Left ventricle myocardium inferior (tissue), 1 donor: Measurements from ENCODE around the gene FRMD4A. TPM values are rescaled to one million over a fixed set of nuclear protein-coding genes. Genes with fewer than 3 reads are reported as not detected.

Experiments used
- DNase-seq: peaks from one replicate; pipeline ENCODE4 v3.0.0-alpha.2; 2020
- H3K27ac ChIP-seq: fragments of 200-600 bp; replicated peaks from 2 replicates; pipeline ENCODE4 v1.8.0; 2021
- H3K27me3 ChIP-seq: fragments of 200-600 bp; 2 replicates; pipeline ENCODE4 v1.8.0; 2021; ENCODE audit warnings: low read depth
- H3K36me3 ChIP-seq: fragments of 200-600 bp; 2 replicates; pipeline ENCODE4 v1.8.0; 2021
- H3K4me1 ChIP-seq: fragments of 200-600 bp; 2 replicates; pipeline ENCODE4 v1.8.0; 2021
- H3K4me3 ChIP-seq: fragments of 200-600 bp; 2 replicates; pipeline ENCODE4 v1.8.0; 2021; ENCODE audit warnings: mild to moderate bottlenecking, moderate library complexity
- H3K9me3 ChIP-seq: fragments of 200-600 bp; replicated peaks from 2 replicates; pipeline ENCODE4 v1.8.0; 2021
- CTCF ChIP-seq: fragments of 200-600 bp; IDR thresholded peaks from 2 replicates; pipeline ENCODE4 v1.8.0; 2021; ENCODE audit warnings: antibody characterized with exemption, mild to moderate bottlenecking, borderline replicate concordance
- intact Hi-C: fragments of 100-400 bp; cut with micrococcal nuclease; formaldehyde crosslinking; loops from one replicate; pipeline ENCODE4 v1.11.0; 2022
- total RNA-seq: library from RNA; stranded (reverse); fragmentation: NEBNext Ultra II Directional; extraction: Animal tissue kit (Norgen Biotek cat#: 25700); gene quantifications from one replicate; pipeline ENCODE4 v1.2.1, GENCODE V29; 2021
- donor health status: DM: no; HTN: yes; CAD: no; lungs with severe emphysema.

FRMD4A gene
- total RNA-seq, 1 donor from 2014 or later: 26.1 TPM

GRCh38 chr10:14306190-14306589 lies 24.5 kb downstream of the FRMD4A start:
- intact Hi-C loops: no loop called here
- Histone ChIP-seq H3K4me3 (no peak overlapping the region), H3K27me3 (peaks cover 40% of the 10 kb centered on the region), H3K9me3 (no peaks in the 10 kb centered on the region), H3K27ac (peak overlapping the region; percentile 56), H3K4me1 (no peaks in the 10 kb centered on the region), H3K36me3 (no peaks in the 10 kb centered on the region)
- TF ChIP-seq CTCF: no peak
- DNase-seq: no peak

DNA sequence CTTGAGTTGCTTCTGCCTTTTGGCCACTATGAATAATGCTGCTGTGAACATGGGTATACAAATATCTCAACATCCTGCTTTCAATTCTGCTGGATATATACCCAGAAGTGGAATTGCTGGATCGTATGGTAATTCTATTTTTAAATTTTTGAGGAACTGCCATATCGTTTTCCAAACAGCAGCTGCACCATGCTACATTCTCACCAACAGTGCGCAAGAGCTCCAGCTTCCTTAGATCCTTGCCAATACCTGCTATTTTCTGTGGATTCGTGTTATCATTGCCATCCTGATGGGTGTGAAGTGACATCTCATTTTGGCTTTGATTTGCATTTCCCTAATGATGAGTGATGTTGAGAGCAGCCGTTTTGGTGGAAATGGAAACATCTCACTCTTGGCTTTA lies 26.7 kb downstream of the FRMD4A start:
- no peak for TF ChIP-seq CTCF
- Histone ChIP-seq H3K27me3 (peaks cover 55% of the 10 kb centered on the region), H3K4me3 (no peak overlapping the region), H3K27ac (no peak overlapping the region), H3K9me3 (no peaks in the 10 kb centered on the region), H3K4me1 (no peaks in the 10 kb centered on the region), H3K36me3 (no peaks in the 10 kb centered on the region)
- no peak for DNase-seq
- intact Hi-C loops: no loop called here

DNA sequence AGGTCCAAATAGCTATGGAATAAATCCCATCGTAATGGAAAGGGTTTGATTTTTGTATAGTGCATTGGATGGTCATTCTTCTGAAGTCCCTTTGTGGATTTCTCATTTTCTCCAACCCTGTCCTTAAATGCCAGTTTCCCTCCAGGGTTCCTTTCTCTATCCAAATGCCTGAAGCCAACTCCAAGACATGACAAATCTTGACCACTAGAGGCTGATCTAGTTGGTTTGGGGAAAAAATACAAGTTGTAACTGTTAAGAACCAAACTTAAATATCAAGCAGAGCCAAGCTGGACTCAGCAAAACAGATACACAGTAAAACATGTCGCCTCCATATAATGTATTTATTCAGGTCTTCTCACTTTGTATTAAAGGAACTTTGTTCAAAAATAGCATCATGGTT lies 28.7 kb downstream of the FRMD4A start:
- peak; percentile 24 for TF ChIP-seq CTCF
- H3K4me1 ChIP-seq: no peaks in the 10 kb centered on the region
- no peak overlapping the region for H3K27ac ChIP-seq
- no peak for DNase-seq
- peaks cover 60% of the 10 kb centered on the region for H3K27me3 ChIP-seq
- no peaks in the 10 kb centered on the region for H3K36me3 ChIP-seq
- no peaks in the 10 kb centered on the region for H3K9me3 ChIP-seq
- intact Hi-C loops: no loop called here
- H3K4me3 ChIP-seq: no peak overlapping the region

GRCh38 chr10:14299556-14299955 lies 31.2 kb downstream of the FRMD4A start:
- TF ChIP-seq CTCF: no peak
- Histone ChIP-seq H3K27me3 (peaks cover 58% of the 10 kb centered on the region), H3K4me1 (peaks cover 8% of the 10 kb centered on the region), H3K27ac (no peak overlapping the region), H3K36me3 (no peaks in the 10 kb centered on the region), H3K4me3 (no peak overlapping the region), H3K9me3 (no peaks in the 10 kb centered on the region)
- intact Hi-C loops: no loop called here
- DNase-seq: no peak

- Histone ChIP-seq H3K9me3 (peaks cover 31% of the 10 kb centered on the region), H3K36me3 (no peaks in the 10 kb centered on the region), H3K27me3 (peaks cover 26% of the 10 kb centered on the region), H3K4me1 (peaks cover 8% of the 10 kb centered on the region), H3K27ac (no peak overlapping the region), H3K4me3 (no peak overlapping the region)
- intact Hi-C loops: no loop called here
- no peak for DNase-seq
- no peak for TF ChIP-seq CTCF
Observed at GRCh38 chr10:14296065-14296709, 34.5 kb downstream of the FRMD4A start.
